ENCODE data around the gene HNRNPU. TPM values are rescaled to one million over a fixed set of nuclear protein-coding genes. Genes with fewer than 3 reads are reported as not detected.

Gene HNRNPU
- total and polyA plus RNA-seq, 2 of the 13 experiments (the other 11 are each of a cell fraction or from before 2014, with no cell fraction given), result 101 to 508 TPM

DNA sequence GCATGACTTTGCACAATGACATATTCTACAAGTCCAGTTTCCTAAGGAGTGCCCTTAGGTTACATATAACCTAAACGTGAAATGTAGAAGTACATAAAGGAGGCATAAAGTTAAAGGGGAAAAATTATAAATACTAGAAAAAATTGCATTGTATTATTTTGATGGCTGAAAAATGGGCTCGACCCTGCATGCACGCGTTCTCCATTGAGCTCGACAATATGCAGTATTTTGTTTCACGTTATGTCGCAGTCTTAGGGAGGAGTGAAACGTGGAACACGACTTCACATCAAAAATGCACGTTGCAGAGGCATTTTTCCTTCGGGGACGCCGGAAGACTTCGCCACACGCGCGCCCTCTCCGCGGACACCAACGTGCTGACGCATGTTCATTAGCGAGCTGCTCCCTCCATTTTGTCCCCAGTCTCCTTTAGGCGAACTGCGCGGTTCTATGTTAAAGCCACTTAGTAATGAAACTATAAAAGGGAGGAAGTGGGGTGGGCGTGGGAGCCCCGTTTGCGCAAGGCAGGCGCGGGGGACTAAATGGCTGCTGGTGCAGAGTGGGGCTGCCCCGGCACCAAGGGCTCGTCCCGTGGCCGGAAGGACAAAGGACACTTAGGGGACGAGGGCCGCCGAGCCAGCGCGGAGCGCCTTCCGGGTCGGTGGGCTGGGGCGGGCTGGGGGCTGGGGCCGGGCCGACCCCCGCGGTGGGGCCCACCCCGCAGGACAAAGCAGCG is 29.6 kb downstream of the HNRNPU start (continued):
- TF ChIP-seq ZNF501 (CRISPR knock-in tag; IDR thresholded peaks at IDR 0.05), result peak; percentile 35
- peak; percentile 82; the same call in 1 of the 2 replicates for TF ChIP-seq ZFP1 (CRISPR knock-in tag; IDR thresholded peaks at IDR 0.05)
- TF ChIP-seq ZBTB20 (CRISPR knock-in tag; IDR thresholded peaks at IDR 0.05; ENCODE audit: borderline replicate concordance, low read depth), result peak; percentile 72; the same call in 1 of the 2 replicates
- TF ChIP-seq MED8 (CRISPR knock-in tag; IDR thresholded peaks at IDR 0.05; ENCODE audit: insufficient replicate concordance), result no peak
- TF ChIP-seq, protein P1, sequence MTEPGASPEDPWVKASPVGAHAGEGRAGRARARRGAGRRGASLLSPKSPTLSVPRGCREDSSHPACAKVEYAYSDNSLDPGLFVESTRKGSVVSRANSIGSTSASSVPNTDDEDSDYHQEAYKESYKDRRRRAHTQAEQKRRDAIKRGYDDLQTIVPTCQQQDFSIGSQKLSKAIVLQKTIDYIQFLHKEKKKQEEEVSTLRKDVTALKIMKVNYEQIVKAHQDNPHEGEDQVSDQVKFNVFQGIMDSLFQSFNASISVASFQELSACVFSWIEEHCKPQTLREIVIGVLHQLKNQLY (CRISPR knock-in tag; IDR thresholded peaks at IDR 0.05), result no peak
- TF ChIP-seq POLR2AphosphoS2 (IDR thresholded peaks at IDR 0.05; ENCODE audit: low read depth, low read length), result peak; percentile 78; the same call in 1 of the 2 replicates
- TF ChIP-seq PITX1 (CRISPR knock-in tag; IDR thresholded peaks at IDR 0.05), result peak; percentile 55; the same call in 1 of the 2 replicates
- peak; percentile 88; the same call in 1 of the 2 replicates for TF ChIP-seq SMAD1 (CRISPR knock-in tag; IDR thresholded peaks at IDR 0.05; ENCODE audit: borderline replicate concordance, low read depth)
- TF ChIP-seq ZNF264 (CRISPR knock-in tag; IDR thresholded peaks at IDR 0.05), result peak; percentile 46; the same call in 1 of the 2 replicates
- 0 out of 2 replicates have a peak, but pooled peaks have one; percentile 36 for TF ChIP-seq ZNF773 (CRISPR knock-in tag; IDR thresholded peaks at IDR 0.05; ENCODE audit: borderline replicate concordance)
- TF ChIP-seq, protein P2, sequence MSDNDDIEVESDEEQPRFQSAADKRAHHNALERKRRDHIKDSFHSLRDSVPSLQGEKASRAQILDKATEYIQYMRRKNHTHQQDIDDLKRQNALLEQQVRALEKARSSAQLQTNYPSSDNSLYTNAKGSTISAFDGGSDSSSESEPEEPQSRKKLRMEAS (IDR thresholded peaks at IDR 0.05), result peak; percentile 82
- peak; percentile 82; the same call in 1 of the 2 replicates for TF ChIP-seq NFATC3 (CRISPR knock-in tag; IDR thresholded peaks at IDR 0.05)
- peak; percentile 62; the same call in 1 of the 2 replicates for TF ChIP-seq HNRNPL (IDR thresholded peaks at IDR 0.05; ENCODE audit: low read depth, low read length)
- TF ChIP-seq, protein P3, sequence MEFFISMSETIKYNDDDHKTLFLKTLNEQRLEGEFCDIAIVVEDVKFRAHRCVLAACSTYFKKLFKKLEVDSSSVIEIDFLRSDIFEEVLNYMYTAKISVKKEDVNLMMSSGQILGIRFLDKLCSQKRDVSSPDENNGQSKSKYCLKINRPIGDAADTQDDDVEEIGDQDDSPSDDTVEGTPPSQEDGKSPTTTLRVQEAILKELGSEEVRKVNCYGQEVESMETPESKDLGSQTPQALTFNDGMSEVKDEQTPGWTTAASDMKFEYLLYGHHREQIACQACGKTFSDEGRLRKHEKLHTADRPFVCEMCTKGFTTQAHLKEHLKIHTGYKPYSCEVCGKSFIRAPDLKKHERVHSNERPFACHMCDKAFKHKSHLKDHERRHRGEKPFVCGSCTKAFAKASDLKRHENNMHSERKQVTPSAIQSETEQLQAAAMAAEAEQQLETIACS (CRISPR knock-in tag; IDR thresholded peaks at IDR 0.05), result no peak
- TF ChIP-seq HOXA3 (CRISPR knock-in tag; IDR thresholded peaks at IDR 0.05), result no peak
- TF ChIP-seq, protein P4, sequence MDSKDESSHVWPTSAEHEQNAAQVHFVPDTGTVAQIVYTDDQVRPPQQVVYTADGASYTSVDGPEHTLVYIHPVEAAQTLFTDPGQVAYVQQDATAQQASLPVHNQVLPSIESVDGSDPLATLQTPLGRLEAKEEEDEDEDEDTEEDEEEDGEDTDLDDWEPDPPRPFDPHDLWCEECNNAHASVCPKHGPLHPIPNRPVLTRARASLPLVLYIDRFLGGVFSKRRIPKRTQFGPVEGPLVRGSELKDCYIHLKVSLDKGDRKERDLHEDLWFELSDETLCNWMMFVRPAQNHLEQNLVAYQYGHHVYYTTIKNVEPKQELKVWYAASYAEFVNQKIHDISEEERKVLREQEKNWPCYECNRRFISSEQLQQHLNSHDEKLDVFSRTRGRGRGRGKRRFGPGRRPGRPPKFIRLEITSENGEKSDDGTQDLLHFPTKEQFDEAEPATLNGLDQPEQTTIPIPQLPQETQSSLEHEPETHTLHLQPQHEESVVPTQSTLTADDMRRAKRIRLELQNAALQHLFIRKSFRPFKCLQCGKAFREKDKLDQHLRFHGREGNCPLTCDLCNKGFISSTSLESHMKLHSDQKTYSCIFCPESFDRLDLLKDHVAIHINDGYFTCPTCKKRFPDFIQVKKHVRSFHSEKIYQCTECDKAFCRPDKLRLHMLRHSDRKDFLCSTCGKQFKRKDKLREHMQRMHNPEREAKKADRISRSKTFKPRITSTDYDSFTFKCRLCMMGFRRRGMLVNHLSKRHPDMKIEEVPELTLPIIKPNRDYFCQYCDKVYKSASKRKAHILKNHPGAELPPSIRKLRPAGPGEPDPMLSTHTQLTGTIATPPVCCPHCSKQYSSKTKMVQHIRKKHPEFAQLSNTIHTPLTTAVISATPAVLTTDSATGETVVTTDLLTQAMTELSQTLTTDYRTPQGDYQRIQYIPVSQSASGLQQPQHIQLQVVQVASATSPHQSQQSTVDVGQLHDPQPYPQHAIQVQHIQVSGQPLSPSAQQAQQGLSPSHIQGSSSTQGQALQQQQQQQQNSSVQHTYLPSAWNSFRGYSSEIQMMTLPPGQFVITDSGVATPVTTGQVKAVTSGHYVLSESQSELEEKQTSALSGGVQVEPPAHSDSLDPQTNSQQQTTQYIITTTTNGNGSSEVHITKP (CRISPR knock-in tag; IDR thresholded peaks at IDR 0.05; ENCODE audit: low read depth), result peak; percentile 16; the same call in 1 of the 2 replicates
- TF ChIP-seq, protein P5, sequence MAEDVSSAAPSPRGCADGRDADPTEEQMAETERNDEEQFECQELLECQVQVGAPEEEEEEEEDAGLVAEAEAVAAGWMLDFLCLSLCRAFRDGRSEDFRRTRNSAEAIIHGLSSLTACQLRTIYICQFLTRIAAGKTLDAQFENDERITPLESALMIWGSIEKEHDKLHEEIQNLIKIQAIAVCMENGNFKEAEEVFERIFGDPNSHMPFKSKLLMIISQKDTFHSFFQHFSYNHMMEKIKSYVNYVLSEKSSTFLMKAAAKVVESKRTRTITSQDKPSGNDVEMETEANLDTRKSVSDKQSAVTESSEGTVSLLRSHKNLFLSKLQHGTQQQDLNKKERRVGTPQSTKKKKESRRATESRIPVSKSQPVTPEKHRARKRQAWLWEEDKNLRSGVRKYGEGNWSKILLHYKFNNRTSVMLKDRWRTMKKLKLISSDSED (CRISPR knock-in tag; IDR thresholded peaks at IDR 0.05), result no peak

Data from HepG2 (cell line).